HG02938 (cell line): ENCODE data around the gene SKAP1.

Experiments
- ATAC-seq: cut with Tn5 transposase; IDR thresholded peaks from one replicate; pipeline ENCODE4 v1.9.1; 2021; ENCODE audit warnings: mild to moderate bottlenecking, moderate library complexity; ENCODE audit not compliant: unreplicated experiment

SKAP1 gene

GRCh38 chr17:48180842-48181629 lies 249.0 kb downstream of the SKAP1 start:
- ATAC-seq, result no peak

GRCh38 chr17:48179071-48179945 lies 250.7 kb downstream of the SKAP1 start:
- no peak for ATAC-seq

DNA sequence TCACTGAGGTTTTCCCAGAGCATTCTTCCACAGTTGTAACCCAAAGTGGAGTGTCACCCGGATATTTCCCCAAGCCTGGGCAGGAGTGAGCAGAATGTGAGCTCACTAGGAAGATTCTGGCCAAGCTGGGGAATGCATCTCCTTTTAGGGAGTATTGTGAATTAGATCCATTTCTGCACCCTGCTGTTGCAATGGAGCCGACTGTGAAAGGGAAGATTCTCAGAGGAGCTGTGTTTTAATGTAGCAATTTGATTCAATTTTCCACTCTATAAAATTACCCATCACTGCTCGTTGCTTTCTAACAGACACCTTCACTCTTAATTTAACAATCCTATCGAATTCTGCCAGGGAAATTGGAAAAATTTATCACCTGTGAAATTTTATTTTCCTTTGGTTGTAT lies 251.7 kb downstream of the SKAP1 start:
- ATAC-seq, result no peak

DNA sequence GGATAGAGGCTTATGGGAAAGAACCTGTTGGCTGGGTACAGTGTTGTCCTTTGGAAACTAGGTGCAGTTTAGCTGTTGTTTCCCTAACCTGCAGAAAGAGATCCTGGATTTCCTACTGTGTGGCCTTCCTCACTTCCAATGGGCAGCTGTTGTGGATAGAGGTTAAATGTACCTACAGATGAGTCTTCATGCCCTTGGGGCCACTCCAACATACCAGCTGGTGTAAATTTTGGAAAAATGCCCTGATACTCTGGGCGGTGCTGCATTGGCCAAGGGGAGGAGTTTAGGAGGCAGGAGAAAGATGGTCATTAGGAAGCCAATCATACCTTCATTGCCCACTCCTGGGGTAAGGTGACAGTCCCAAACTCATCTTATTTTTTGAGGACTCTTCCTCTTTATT lies 252.2 kb downstream of the SKAP1 start:
- no peak for ATAC-seq

GRCh38 chr17:48176471-48176855 lies 253.6 kb downstream of the SKAP1 start:
- ATAC-seq, result no peak

DNA sequence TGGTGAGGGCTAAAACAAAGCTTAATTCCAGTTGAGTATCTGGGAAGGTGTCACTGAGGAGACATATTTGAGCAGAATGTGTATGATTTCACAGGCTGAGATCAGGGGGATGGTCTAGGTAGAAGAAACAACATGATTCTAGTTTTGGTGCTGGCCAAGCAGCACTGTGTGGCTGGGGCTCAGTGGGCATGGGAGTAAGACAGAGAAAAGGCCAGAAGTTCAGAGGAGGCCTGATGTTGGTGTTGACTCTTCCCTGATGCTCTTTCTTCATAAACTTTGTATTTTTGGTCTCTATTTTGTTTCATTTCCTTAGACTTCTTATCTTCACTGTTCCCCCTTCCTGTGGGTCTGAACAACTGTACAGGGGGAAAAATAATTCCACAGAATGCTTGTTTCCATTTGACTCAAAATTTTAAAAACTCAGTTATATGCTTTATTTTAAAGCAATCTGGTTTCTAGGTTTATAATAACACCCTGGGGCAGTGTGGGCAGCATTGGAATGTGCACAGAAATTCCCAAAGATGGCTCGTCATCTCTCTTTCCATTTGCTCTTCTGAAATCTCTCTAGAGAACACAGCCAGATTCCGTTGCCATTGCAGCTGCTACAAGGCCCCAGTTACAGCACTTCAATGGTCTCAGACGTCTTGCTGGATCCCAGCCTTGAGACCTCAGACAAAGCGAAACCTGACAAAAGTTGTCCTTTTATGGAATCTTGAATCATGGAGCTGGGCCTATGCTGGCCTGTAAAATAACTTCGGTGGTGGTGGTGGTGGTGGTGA lies 254.1 kb downstream of the SKAP1 start:
- no peak for ATAC-seq

GRCh38 chr17:48174833-48175523 lies 255.0 kb downstream of the SKAP1 start:
- no peak for ATAC-seq

DNA sequence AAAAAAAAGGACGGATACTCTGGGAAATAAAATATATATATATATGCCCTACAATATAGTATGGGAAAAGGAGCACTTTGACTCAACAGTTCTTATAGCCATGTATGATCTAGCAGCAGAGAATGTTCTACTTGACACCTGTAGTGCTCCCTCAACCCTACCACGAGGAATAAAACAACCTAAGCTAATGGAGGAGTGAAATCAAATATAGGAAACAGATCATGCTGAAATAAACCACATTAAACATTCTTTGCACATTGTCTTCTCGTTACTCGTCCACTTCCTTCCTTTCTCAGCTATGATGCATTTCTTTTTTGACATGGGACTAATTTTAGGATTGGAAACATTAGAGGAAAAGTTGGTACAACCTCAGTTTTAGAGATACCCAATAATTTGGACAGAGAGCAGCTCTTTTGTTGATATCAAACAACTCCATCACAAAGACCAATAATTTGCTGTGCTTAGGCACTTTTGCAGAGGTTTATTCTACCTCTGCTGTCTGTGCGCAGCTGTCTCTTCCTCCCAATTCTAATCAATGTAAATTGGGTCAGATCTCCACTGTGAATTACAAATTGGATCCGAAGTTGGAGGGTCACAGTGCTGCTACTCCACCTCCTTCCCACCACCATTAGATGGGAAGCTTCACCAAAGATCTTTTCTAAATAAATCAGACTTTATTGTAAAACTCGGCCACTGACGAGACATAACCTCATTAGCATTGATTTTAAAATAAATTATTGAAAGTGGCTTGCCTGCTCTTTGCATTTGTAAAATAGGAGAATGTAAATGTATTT lies 256.6 kb downstream of the SKAP1 start:
- no peak for ATAC-seq

- ATAC-seq, result no peak
These were observed 260.1 kb downstream of the SKAP1 start for GRCh38 chr17:48169926-48170325.

DNA sequence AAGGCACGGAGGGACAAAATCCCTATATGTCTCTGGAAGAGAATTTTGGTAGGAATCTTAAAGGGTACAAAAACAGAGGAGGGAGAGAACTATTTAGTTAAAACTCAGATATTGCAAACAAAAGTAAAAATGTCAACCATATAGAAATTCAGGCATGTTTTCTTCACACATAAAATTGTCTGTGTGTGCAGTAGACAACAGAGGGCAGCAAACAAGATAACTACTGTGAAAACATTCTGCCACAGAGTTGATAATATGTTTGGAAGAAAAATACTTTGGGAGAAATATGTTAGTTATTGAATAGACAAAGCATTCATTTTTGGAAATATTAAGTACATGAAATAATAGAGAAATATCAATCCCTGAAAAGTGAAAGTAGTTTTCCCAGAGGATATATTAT lies 266.2 kb downstream of the SKAP1 start:
- ATAC-seq, result no peak

- ATAC-seq, result no peak
These were observed 267.0 kb downstream of the SKAP1 start for GRCh38 chr17:48162946-48163506.

GRCh38 chr17:48162306-48162934 lies 267.6 kb downstream of the SKAP1 start:
- ATAC-seq, result no peak

DNA sequence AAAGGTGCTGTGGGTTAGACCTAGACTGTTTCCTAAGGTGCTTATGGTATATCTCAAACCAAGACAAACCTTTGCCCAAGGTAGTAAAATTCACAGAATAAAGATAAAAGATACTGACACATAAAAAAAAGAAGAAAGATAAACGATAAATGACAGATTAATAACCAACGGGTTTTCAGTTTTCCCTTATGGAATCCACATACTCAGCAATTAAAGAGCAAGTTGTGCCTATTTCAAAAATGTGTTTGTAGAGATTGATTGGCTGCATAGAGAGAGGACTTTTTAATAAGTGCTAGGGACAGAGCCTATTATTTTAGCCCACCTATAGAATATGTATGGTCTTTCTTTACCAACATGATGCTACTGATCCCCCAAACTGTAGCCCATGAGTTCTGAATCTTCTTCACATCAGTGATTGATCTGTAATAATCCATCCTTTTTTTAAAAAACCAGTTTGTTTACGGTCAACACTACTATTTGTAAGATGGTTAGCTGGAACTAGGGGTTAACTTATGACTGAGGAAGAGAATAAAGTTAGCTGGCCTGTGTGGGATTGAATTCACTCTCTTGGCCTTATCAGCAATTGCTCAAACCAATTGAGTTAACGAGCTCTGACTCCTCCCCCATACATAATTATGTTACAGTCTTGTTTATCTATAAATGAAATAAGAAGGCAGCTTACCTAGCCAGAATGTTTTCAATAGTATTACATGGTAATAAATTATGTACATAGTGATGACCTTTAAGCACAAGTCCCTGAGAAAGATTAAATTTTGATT lies 268.7 kb downstream of the SKAP1 start:
- no peak for ATAC-seq

GRCh38 chr17:48160177-48161081 lies 269.6 kb downstream of the SKAP1 start:
- no peak for ATAC-seq

DNA sequence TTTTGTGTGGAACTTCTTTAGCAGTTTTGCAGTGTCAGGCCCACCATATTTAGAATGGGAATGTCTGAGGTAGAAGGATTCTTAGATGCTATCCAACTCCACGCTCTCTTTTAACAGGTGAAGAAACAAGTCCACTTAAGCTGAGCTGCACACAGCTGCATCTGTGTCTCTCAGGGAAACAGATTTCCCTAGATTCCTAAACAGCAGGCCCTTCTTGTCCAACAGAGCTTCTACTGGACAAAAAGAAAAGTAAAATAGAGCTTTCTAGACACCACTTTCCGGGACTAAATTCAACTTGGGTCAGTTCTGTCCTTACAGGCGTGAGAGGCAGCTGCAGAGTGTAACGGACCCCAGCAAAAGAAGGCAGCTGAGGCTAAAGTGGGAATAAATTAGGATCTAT lies 270.8 kb downstream of the SKAP1 start:
- no peak for ATAC-seq

GRCh38 chr17:48155889-48156611 lies 274.0 kb downstream of the SKAP1 start:
- no peak for ATAC-seq
